HL-60 (cell line): ENCODE results near the gene FOCAD.
A peak's percentile ranks its signal among the peaks of the same experiment; 100 is the strongest.

Experiments used
- DNase-seq, 2 experiments: peaks; one replicate each; pipeline ENCODE4 v3.0.0-alpha.2; 2010 to 2020; ENCODE audit warnings: low read depth in 1 of 2, low spot score in 1 of 2
- H3K27ac ChIP-seq: fragments of 250-450 bp; sonication (Bioruptor Pico); replicated peaks from 2 replicates; pipeline ENCODE4 v1.5.1; 2020; ENCODE audit warnings: mild to moderate bottlenecking, moderate library complexity
- H3K27me3 ChIP-seq: fragments of 250-450 bp; sonication (Bioruptor Pico); 2 replicates; pipeline ENCODE4 v1.5.1; 2021; ENCODE audit warnings: mild to moderate bottlenecking, moderate library complexity; ENCODE audit not compliant: insufficient read depth, poor library complexity, severe bottlenecking
- H3K4me3 ChIP-seq: replicated peaks from 2 replicates; pipeline ENCODE4 v1.5.1; 2011; ENCODE audit warnings: mild to moderate bottlenecking, control low read depth, low read length; ENCODE audit not compliant: insufficient read depth
- GABPA ChIP-seq: IDR thresholded peaks from 2 replicates; pipeline ENCODE4 v1.6.1; 2012; ENCODE audit warnings: low read depth
- POLR2AphosphoS5 ChIP-seq: IDR thresholded peaks from 2 replicates; pipeline ENCODE4 v1.6.1; 2012; ENCODE audit warnings: low read depth
- SPI1 ChIP-seq: IDR thresholded peaks from 2 replicates; pipeline ENCODE4 v1.6.1; 2012; ENCODE audit warnings: low read depth, mild to moderate bottlenecking, borderline replicate concordance
- TF ChIP-seq, protein P1 (sequence below): IDR thresholded peaks from one replicate; pipeline ENCODE4 v1.5.1; 2011; ENCODE audit warnings: low read length, control low read depth, inconsistent platforms; ENCODE audit not compliant: insufficient read depth
- TF ChIP-seq, protein P2 (sequence below): IDR thresholded peaks from 2 replicates; pipeline ENCODE4 v1.6.1; 2012; ENCODE audit warnings: low read depth; ENCODE audit not compliant: insufficient replicate concordance

Gene FOCAD

DNA sequence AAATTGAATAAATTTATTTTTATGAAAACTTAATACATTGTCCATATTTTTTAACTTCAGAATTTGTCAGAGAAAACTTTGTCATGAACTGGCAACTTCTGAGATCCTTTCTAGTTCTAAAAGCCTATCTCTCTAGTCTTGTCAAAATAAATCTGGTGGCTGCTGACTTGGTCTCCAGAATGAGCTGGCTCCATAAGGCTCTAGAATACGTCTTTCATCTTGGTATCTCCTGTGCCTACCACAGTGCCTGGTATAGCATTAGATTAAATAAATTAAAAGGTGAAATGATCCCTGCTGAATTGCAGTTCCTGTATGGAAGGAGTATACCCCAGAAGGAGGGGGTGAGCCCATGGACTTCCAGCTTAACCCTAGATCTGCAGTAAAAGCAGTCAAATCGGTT is 2.6 kb upstream of the FOCAD start:
- TF ChIP-seq GABPA (no peak), POLR2AphosphoS5 (no peak), SPI1 (no peak)
- TF ChIP-seq, protein P1, sequence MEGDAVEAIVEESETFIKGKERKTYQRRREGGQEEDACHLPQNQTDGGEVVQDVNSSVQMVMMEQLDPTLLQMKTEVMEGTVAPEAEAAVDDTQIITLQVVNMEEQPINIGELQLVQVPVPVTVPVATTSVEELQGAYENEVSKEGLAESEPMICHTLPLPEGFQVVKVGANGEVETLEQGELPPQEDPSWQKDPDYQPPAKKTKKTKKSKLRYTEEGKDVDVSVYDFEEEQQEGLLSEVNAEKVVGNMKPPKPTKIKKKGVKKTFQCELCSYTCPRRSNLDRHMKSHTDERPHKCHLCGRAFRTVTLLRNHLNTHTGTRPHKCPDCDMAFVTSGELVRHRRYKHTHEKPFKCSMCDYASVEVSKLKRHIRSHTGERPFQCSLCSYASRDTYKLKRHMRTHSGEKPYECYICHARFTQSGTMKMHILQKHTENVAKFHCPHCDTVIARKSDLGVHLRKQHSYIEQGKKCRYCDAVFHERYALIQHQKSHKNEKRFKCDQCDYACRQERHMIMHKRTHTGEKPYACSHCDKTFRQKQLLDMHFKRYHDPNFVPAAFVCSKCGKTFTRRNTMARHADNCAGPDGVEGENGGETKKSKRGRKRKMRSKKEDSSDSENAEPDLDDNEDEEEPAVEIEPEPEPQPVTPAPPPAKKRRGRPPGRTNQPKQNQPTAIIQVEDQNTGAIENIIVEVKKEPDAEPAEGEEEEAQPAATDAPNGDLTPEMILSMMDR = no peak
- TF ChIP-seq, protein P2, sequence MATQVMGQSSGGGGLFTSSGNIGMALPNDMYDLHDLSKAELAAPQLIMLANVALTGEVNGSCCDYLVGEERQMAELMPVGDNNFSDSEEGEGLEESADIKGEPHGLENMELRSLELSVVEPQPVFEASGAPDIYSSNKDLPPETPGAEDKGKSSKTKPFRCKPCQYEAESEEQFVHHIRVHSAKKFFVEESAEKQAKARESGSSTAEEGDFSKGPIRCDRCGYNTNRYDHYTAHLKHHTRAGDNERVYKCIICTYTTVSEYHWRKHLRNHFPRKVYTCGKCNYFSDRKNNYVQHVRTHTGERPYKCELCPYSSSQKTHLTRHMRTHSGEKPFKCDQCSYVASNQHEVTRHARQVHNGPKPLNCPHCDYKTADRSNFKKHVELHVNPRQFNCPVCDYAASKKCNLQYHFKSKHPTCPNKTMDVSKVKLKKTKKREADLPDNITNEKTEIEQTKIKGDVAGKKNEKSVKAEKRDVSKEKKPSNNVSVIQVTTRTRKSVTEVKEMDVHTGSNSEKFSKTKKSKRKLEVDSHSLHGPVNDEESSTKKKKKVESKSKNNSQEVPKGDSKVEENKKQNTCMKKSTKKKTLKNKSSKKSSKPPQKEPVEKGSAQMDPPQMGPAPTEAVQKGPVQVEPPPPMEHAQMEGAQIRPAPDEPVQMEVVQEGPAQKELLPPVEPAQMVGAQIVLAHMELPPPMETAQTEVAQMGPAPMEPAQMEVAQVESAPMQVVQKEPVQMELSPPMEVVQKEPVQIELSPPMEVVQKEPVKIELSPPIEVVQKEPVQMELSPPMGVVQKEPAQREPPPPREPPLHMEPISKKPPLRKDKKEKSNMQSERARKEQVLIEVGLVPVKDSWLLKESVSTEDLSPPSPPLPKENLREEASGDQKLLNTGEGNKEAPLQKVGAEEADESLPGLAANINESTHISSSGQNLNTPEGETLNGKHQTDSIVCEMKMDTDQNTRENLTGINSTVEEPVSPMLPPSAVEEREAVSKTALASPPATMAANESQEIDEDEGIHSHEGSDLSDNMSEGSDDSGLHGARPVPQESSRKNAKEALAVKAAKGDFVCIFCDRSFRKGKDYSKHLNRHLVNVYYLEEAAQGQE = no peak

DNA sequence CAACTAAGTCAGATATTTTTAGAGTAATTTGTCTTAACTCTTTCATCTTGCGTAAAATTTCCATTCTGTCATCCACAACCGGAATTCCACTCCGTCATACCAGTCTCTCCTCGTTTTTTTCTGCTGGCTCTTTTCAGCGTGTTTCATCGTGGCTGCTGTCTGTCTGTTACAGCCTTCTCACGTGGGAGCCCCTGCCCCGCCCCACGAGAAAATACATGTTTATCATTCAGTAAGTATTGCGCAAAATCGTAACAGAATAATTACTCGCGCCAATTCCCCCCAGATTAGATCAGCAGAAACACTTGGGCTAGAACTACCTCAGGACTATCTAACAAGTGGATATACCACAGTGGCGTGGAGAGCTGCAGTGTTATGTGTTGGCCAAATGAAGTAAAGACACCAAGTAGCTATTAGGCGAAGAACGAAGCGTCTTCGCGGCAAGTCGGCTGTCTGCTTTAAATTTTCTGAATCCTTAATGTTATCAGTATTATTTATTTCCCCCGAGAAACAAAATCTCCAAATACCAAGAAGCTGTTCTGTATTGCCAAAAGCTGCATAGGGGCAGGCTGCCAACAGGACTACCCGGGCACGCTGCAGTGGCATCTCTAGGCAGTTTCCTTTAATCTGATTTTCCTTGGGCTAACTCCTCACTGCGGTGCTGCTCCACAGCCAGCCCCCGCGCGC is 566 bp upstream of the FOCAD start:
- Histone ChIP-seq H3K4me3 (peak overlapping the region; percentile 51), H3K27me3 (no peaks in the 10 kb centered on the region), H3K27ac (peak overlapping the region; percentile 78)
- peak in 1 of 2 experiments; percentile 45 for DNase-seq
- TF ChIP-seq SPI1 (no peak), POLR2AphosphoS5 (no peak; the same call in 1 of the 2 replicates)
- TF ChIP-seq, protein P2 = peak; percentile 8

More for the DNA sequence above, 2.6 kb upstream of the FOCAD start:
- no peak for DNase-seq
- H3K4me3 ChIP-seq = no peak overlapping the region
- no peak overlapping the region for H3K27ac ChIP-seq
- no peaks in the 10 kb centered on the region for H3K27me3 ChIP-seq

DNA sequence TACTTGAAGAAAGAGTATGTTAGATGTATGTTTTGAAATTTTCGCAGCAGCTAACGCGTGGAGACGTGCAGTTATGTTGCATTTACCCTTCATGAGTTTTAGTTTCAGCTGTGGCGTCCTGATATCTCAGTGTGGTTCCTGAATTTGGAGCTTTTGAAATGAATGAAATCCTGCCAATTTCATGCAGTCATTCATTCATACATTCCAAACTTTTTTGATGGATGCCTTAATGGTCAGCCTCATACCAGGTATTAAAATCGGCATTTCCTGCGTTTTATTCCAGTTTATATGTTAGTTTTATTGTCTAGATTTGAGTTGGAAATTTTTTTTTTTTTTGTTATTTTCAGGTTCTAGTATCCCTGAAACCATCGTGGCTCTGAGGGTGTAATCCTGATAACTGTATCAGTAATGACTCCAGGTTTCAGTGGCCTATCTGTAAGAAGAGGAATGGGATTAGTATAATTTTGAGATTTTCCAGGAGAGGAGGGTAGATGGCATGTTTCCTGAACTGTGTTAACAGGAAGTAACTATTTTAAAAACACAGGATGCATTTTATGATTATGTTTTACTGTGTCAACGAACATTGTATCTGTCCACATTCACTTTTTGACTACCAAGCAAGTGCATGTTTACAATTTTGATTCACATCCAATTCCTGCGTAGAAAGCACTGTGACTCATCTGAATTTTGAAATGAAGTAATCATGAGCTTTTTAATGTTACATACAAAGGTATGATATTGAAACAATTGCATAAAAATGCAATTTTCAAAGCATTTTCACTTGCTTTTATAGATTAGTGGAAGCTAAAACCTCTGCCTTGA is 1.0 kb downstream of the FOCAD start:
- Histone ChIP-seq H3K27me3 (no peaks in the 10 kb centered on the region), H3K4me3 (peak overlapping the region; percentile 51), H3K27ac (peak overlapping the region; percentile 78)
- TF ChIP-seq POLR2AphosphoS5 (no peak), SPI1 (no peak), GABPA (no peak)
- TF ChIP-seq, protein P1 = no peak
- TF ChIP-seq, protein P2 = no peak
- no peak for DNase-seq
